HCT116 (cell line): Measurements from ENCODE around the gene ATP6V0D1.

Experiments
- EZH2phosphoT487 ChIP-seq: fragments of 200-600 bp; IDR thresholded peaks from 2 replicates; pipeline ENCODE4 v1.6.1; 2018; ENCODE audit warnings: antibody characterized with exemption, borderline replicate concordance
- POLR2A ChIP-seq: IDR thresholded peaks from 2 replicates; pipeline ENCODE4 v1.7.0; 2011; ENCODE audit warnings: borderline replicate concordance; ENCODE audit not compliant: insufficient read depth, insufficient read length; ENCODE audit errors: extremely low read depth
- POLR2AphosphoS5 ChIP-seq: IDR thresholded peaks from 2 replicates; pipeline ENCODE4 v1.6.1; 2011; ENCODE audit warnings: mild to moderate bottlenecking, low read depth, low read length, moderate library complexity
- TF ChIP-seq, protein P1 (sequence below), 3 experiments: fragments of 200-600 bp in 1 of 3; sonication (generic) in 1 of 3; IDR thresholded peaks in 2 of 3; conservative IDR thresholded peaks in 1 of 3; 2 replicates each; pipeline ENCODE4 v1.5.1; 2012 to 2017; ENCODE audit warnings: low read depth in 2 of 3, low read length in 2 of 3, antibody characterized with exemption in 1 of 3, borderline replicate concordance in 1 of 3, control low read depth in 1 of 3, mild to moderate bottlenecking in 1 of 3, mixed read lengths in 1 of 3, mixed run types in 1 of 3, moderate library complexity in 1 of 3; ENCODE audit not compliant: insufficient read depth in 1 of 3
- TF ChIP-seq, protein P2 (sequence below): IDR thresholded peaks from 2 replicates; pipeline ENCODE4 v1.6.1; 2012; ENCODE audit warnings: low read depth

- TF ChIP-seq, protein P1, sequence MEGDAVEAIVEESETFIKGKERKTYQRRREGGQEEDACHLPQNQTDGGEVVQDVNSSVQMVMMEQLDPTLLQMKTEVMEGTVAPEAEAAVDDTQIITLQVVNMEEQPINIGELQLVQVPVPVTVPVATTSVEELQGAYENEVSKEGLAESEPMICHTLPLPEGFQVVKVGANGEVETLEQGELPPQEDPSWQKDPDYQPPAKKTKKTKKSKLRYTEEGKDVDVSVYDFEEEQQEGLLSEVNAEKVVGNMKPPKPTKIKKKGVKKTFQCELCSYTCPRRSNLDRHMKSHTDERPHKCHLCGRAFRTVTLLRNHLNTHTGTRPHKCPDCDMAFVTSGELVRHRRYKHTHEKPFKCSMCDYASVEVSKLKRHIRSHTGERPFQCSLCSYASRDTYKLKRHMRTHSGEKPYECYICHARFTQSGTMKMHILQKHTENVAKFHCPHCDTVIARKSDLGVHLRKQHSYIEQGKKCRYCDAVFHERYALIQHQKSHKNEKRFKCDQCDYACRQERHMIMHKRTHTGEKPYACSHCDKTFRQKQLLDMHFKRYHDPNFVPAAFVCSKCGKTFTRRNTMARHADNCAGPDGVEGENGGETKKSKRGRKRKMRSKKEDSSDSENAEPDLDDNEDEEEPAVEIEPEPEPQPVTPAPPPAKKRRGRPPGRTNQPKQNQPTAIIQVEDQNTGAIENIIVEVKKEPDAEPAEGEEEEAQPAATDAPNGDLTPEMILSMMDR (IDR thresholded peaks at IDR 0.05 in 2 of 3, conservative IDR thresholded peaks at IDR 0.05 in 1 of 3; ENCODE audit: borderline replicate concordance in 1 of 3, insufficient read depth in 1 of 3, low read depth in 2 of 3, low read length in 2 of 3) = no peak
- TF ChIP-seq POLR2A (no peak), POLR2AphosphoS5 (no peak), EZH2phosphoT487 (no peak)
- TF ChIP-seq, protein P2, sequence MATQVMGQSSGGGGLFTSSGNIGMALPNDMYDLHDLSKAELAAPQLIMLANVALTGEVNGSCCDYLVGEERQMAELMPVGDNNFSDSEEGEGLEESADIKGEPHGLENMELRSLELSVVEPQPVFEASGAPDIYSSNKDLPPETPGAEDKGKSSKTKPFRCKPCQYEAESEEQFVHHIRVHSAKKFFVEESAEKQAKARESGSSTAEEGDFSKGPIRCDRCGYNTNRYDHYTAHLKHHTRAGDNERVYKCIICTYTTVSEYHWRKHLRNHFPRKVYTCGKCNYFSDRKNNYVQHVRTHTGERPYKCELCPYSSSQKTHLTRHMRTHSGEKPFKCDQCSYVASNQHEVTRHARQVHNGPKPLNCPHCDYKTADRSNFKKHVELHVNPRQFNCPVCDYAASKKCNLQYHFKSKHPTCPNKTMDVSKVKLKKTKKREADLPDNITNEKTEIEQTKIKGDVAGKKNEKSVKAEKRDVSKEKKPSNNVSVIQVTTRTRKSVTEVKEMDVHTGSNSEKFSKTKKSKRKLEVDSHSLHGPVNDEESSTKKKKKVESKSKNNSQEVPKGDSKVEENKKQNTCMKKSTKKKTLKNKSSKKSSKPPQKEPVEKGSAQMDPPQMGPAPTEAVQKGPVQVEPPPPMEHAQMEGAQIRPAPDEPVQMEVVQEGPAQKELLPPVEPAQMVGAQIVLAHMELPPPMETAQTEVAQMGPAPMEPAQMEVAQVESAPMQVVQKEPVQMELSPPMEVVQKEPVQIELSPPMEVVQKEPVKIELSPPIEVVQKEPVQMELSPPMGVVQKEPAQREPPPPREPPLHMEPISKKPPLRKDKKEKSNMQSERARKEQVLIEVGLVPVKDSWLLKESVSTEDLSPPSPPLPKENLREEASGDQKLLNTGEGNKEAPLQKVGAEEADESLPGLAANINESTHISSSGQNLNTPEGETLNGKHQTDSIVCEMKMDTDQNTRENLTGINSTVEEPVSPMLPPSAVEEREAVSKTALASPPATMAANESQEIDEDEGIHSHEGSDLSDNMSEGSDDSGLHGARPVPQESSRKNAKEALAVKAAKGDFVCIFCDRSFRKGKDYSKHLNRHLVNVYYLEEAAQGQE = no peak
Measured at GRCh38 chr16:67457611-67458010, 23.3 kb downstream of the ATP6V0D1 start.
